Ishikawa (cell line): Measurements from ENCODE around the gene BCAT1.

Source experiments
- CEBPB ChIP-seq: IDR thresholded peaks from 2 replicates; pipeline ENCODE4 v1.6.1; 2012
- CREB1 ChIP-seq: IDR thresholded peaks from 2 replicates; pipeline ENCODE4 v1.6.1; 2012; ENCODE audit warnings: low read depth
- EGR1 ChIP-seq: IDR thresholded peaks from 2 replicates; pipeline ENCODE4 v1.6.1; 2012
- EP300 ChIP-seq: IDR thresholded peaks from 2 replicates; pipeline ENCODE4 v1.6.1; 2012; ENCODE audit warnings: borderline replicate concordance
- MAX ChIP-seq: IDR thresholded peaks from 2 replicates; pipeline ENCODE4 v1.6.1; 2012
- NFIC ChIP-seq: IDR thresholded peaks from 2 replicates; pipeline ENCODE4 v1.6.1; 2012
- RAD21 ChIP-seq: IDR thresholded peaks from 2 replicates; pipeline ENCODE4 v1.6.1; 2012; ENCODE audit warnings: low read depth
- TAF1 ChIP-seq: IDR thresholded peaks from 2 replicates; pipeline ENCODE4 v1.6.1; 2012; ENCODE audit warnings: low read depth, mild to moderate bottlenecking
- TEAD4 ChIP-seq: IDR thresholded peaks from 2 replicates; pipeline ENCODE4 v1.6.1; 2012
- USF1 ChIP-seq: IDR thresholded peaks from 2 replicates; pipeline ENCODE4 v1.6.1; 2012
- YY1 ChIP-seq: IDR thresholded peaks from 2 replicates; pipeline ENCODE4 v1.6.1; 2012; ENCODE audit warnings: low read depth
- ZBTB7A ChIP-seq: IDR thresholded peaks from 2 replicates; pipeline ENCODE4 v1.6.1; 2012; ENCODE audit warnings: low read depth
- TF ChIP-seq, protein P1 (sequence below): IDR thresholded peaks from 2 replicates; pipeline ENCODE4 v1.6.1; 2012; ENCODE audit warnings: low read depth, mild to moderate bottlenecking

DNA sequence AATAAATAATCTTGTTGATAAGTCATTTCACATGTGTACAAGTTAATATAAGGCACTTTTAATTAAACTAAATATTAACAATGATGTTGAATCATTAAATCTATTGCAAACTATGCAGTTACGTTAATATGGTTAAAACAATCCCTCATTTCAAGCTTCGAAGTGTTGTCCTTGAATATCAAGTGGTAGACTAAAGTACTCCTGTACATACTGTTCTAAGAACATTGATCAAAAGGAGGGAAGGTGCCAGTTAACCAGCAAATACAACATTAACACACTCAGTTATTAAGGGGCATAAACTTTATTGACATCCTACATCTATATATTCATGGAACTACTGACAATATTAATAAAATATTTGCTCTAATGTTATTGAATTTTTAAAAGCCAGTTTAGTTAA is 8.7 kb downstream of the BCAT1 start:
- TF ChIP-seq TEAD4, result no peak
- TF ChIP-seq, protein P1, sequence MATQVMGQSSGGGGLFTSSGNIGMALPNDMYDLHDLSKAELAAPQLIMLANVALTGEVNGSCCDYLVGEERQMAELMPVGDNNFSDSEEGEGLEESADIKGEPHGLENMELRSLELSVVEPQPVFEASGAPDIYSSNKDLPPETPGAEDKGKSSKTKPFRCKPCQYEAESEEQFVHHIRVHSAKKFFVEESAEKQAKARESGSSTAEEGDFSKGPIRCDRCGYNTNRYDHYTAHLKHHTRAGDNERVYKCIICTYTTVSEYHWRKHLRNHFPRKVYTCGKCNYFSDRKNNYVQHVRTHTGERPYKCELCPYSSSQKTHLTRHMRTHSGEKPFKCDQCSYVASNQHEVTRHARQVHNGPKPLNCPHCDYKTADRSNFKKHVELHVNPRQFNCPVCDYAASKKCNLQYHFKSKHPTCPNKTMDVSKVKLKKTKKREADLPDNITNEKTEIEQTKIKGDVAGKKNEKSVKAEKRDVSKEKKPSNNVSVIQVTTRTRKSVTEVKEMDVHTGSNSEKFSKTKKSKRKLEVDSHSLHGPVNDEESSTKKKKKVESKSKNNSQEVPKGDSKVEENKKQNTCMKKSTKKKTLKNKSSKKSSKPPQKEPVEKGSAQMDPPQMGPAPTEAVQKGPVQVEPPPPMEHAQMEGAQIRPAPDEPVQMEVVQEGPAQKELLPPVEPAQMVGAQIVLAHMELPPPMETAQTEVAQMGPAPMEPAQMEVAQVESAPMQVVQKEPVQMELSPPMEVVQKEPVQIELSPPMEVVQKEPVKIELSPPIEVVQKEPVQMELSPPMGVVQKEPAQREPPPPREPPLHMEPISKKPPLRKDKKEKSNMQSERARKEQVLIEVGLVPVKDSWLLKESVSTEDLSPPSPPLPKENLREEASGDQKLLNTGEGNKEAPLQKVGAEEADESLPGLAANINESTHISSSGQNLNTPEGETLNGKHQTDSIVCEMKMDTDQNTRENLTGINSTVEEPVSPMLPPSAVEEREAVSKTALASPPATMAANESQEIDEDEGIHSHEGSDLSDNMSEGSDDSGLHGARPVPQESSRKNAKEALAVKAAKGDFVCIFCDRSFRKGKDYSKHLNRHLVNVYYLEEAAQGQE, result no peak
- no peak for TF ChIP-seq ZBTB7A
- no peak for TF ChIP-seq EP300
- no peak for TF ChIP-seq MAX
- TF ChIP-seq EGR1, result no peak
- TF ChIP-seq TAF1, result no peak
- no peak for TF ChIP-seq CREB1
- no peak for TF ChIP-seq RAD21
- no peak for TF ChIP-seq CEBPB
- no peak for TF ChIP-seq USF1
- no peak for TF ChIP-seq NFIC
- no peak for TF ChIP-seq YY1
